G401 (cell line): ENCODE data around the gene SLC6A9. TPM values are rescaled to one million over a fixed set of nuclear protein-coding genes. Genes with fewer than 3 reads are reported as not detected.

Experiments used
- DNase-seq: peaks from one replicate; pipeline ENCODE4 v3.0.0-alpha.2; 2015; ENCODE audit warnings: low spot score
- in situ Hi-C: cut with HindIII; loops from 2 replicates; pipeline ENCODE4 v1.10.0; 2016; ENCODE audit warnings: low sequenced_read_pairs, mixed read lengths
- total RNA-seq: library from RNA; depleted of rRNA; stranded (reverse); fragments of >200 nt; shearing (Covaris generic); gene quantifications from 2 replicates; pipeline ENCODE4 v1.2.3, GENCODE V29; 2014

SLC6A9 gene
- total RNA-seq, 1 experiment from 2014 or later: 1.7 TPM

- in situ Hi-C loops: no loop called here
- DNase-seq: no peak
Measured at GRCh38 chr1:43992232-43992995, 38.8 kb downstream of the SLC6A9 start.

GRCh38 chr1:43991476-43992231, 39.6 kb downstream of the SLC6A9 start, which contains the start of gene CCDC24:
CCDC24 (plus strand) TSS chr1:43991599; CDS start chr1:43991879, 280 bp downstream.
- in situ Hi-C loops: no loop called here
- peak; percentile 77 for DNase-seq

GRCh38 chr1:43991200-43991475, 40.1 kb downstream of the SLC6A9 start:
- in situ Hi-C loops: no loop called here
- DNase-seq: no peak

- in situ Hi-C loops: no loop called here
- no peak for DNase-seq
Measured at GRCh38 chr1:43990271-43991199, 40.7 kb downstream of the SLC6A9 start.

- in situ Hi-C loops: no loop called here
- DNase-seq: no peak
Measured at GRCh38 chr1:43987159-43987902, 43.9 kb downstream of the SLC6A9 start.

GRCh38 chr1:43986712-43987111, 44.5 kb downstream of the SLC6A9 start:
- in situ Hi-C loops: no loop called here
- no peak for DNase-seq

GRCh38 chr1:43985984-43986595, 45.2 kb downstream of the SLC6A9 start:
- in situ Hi-C loops: no loop called here
- no peak for DNase-seq

GRCh38 chr1:43984855-43985254, 46.4 kb downstream of the SLC6A9 start:
- in situ Hi-C loops: no loop called here
- DNase-seq: no peak

- DNase-seq: no peak
- in situ Hi-C loops: no loop called here
Measured at GRCh38 chr1:43983253-43983899, 47.9 kb downstream of the SLC6A9 start.

GRCh38 chr1:43982808-43983207, 48.5 kb downstream of the SLC6A9 start:
- in situ Hi-C loops: no loop called here

GRCh38 chr1:43982241-43982640, 49.0 kb downstream of the SLC6A9 start:
- no peak for DNase-seq
- in situ Hi-C loops: no loop called here

More at GRCh38 chr1:43982808-43983207, 48.5 kb downstream of the SLC6A9 start:
- DNase-seq: no peak

- in situ Hi-C loops: no loop called here
- DNase-seq: no peak
Measured at GRCh38 chr1:43981636-43982035, 49.6 kb downstream of the SLC6A9 start.

GRCh38 chr1:43981135-43981491, 50.1 kb downstream of the SLC6A9 start:
- DNase-seq: no peak
- in situ Hi-C loops: no loop called here

- DNase-seq: no peak
- in situ Hi-C loops: no loop called here
Measured at GRCh38 chr1:43980255-43981134, 50.8 kb downstream of the SLC6A9 start.

- DNase-seq: peak; percentile 23
- in situ Hi-C loops: loop anchor here (10.0 kb wide), 1 partner anchor 65 kb away; no protein-coding TSS in a partner anchor
Measured at GRCh38 chr1:43979528-43980254, 51.6 kb downstream of the SLC6A9 start.

GRCh38 chr1:43979261-43979527, 52.1 kb downstream of the SLC6A9 start:
- no peak for DNase-seq
- in situ Hi-C loops: loop anchor here (10.0 kb wide), 1 partner anchor 66 kb away; no protein-coding TSS in a partner anchor
